ENCODE data around the gene ETV6. TPM values are rescaled to one million over a fixed set of nuclear protein-coding genes. Genes with fewer than 3 reads are reported as not detected.
"Not testable (repeated sequence)": the region's sequence is repeated elsewhere in the genome, so short reads cannot be mapped to it uniquely, and the experiment has no call there.

Gene ETV6
- total RNA-seq, 1 donor from 2014 or later, result 14.7 TPM

GRCh38 chr12:11623382-11623781, 26.1 kb upstream of the ETV6 start:
- Histone ChIP-seq H3K27me3 (no peaks in the 10 kb centered on the region), H3K4me1 (no peaks in the 10 kb centered on the region), H3K9me3 (no peaks in the 10 kb centered on the region), H3K27ac (no peak overlapping the region), H3K36me3 (no peaks in the 10 kb centered on the region), H3K4me3 (no peak overlapping the region)
- intact Hi-C loops (cut with DNase I), result no loop called here
- TF ChIP-seq POLR2AphosphoS5 (IDR thresholded peaks at IDR 0.05; ENCODE audit: insufficient read depth in 1 of 2, low read depth in 1 of 2) (no peak), POLR2A (IDR thresholded peaks at IDR 0.05) (no peak), CTCF (IDR thresholded peaks at IDR 0.05) (no peak)
- no peak for DNase-seq (ENCODE audit: extremely low spot score in 2 of 2)

GRCh38 chr12:11624116-11624515, 25.4 kb upstream of the ETV6 start:
- Histone ChIP-seq H3K27ac (no peak overlapping the region), H3K9me3 (no peaks in the 10 kb centered on the region), H3K36me3 (no peaks in the 10 kb centered on the region), H3K4me1 (no peaks in the 10 kb centered on the region), H3K4me3 (no peak overlapping the region), H3K27me3 (no peaks in the 10 kb centered on the region)
- no peak for DNase-seq (ENCODE audit: extremely low spot score in 2 of 2)
- TF ChIP-seq CTCF (IDR thresholded peaks at IDR 0.05) (no peak), POLR2A (IDR thresholded peaks at IDR 0.05) (no peak), POLR2AphosphoS5 (IDR thresholded peaks at IDR 0.05; ENCODE audit: insufficient read depth in 1 of 2, low read depth in 1 of 2) (no peak)
- intact Hi-C loops (cut with DNase I), result no loop called here

GRCh38 chr12:11627709-11628108, 21.8 kb upstream of the ETV6 start:
- intact Hi-C loops (cut with DNase I), result not testable (repeated sequence)

GRCh38 chr12:11628353-11628752, 21.1 kb upstream of the ETV6 start:
- no peak overlapping the region for H3K27ac ChIP-seq
- intact Hi-C loops (cut with DNase I), result no loop called here
- H3K4me1 ChIP-seq, result no peaks in the 10 kb centered on the region
- no peak for TF ChIP-seq POLR2A (IDR thresholded peaks at IDR 0.05)
- TF ChIP-seq POLR2AphosphoS5 (IDR thresholded peaks at IDR 0.05; ENCODE audit: insufficient read depth in 1 of 2, low read depth in 1 of 2), result no peak
- no peak for TF ChIP-seq CTCF (IDR thresholded peaks at IDR 0.05)
- no peaks in the 10 kb centered on the region for H3K27me3 ChIP-seq
- no peak for DNase-seq (ENCODE audit: extremely low spot score in 2 of 2)
- no peaks in the 10 kb centered on the region for H3K9me3 ChIP-seq
- H3K36me3 ChIP-seq, result no peaks in the 10 kb centered on the region
- H3K4me3 ChIP-seq, result no peak overlapping the region

More at GRCh38 chr12:11627709-11628108, 21.8 kb upstream of the ETV6 start:
- H3K27me3 ChIP-seq; DNase-seq (ENCODE audit: extremely low spot score in 2 of 2); H3K4me1 ChIP-seq; H3K27ac ChIP-seq; H3K4me3 ChIP-seq; H3K9me3 ChIP-seq; H3K36me3 ChIP-seq: not testable (repeated sequence)

GRCh38 chr12:11630046-11630706, 19.3 kb upstream of the ETV6 start:
- Histone ChIP-seq H3K27me3 (no peaks in the 10 kb centered on the region), H3K36me3 (no peaks in the 10 kb centered on the region), H3K4me1 (no peaks in the 10 kb centered on the region), H3K4me3 (no peak overlapping the region), H3K27ac (no peak overlapping the region), H3K9me3 (no peaks in the 10 kb centered on the region)
- TF ChIP-seq POLR2AphosphoS5 (IDR thresholded peaks at IDR 0.05; ENCODE audit: insufficient read depth in 1 of 2, low read depth in 1 of 2), result no peak
- TF ChIP-seq CTCF (IDR thresholded peaks at IDR 0.05), result no peak
- TF ChIP-seq POLR2A (IDR thresholded peaks at IDR 0.05), result no peak
- intact Hi-C loops (cut with DNase I), result no loop called here
- no peak for DNase-seq (ENCODE audit: extremely low spot score in 2 of 2)

Data from vagina (tissue), 2 donors.